Glomerular endothelial cell (primary cell): ENCODE results near the gene ZNF428. TPM values are rescaled to one million over a fixed set of nuclear protein-coding genes. Genes with fewer than 3 reads are reported as not detected.
"Not testable (repeated sequence)": the region's sequence is repeated elsewhere in the genome, so short reads cannot be mapped to it uniquely, and the experiment has no call there.

Experiments
- DNase-seq: peaks from one replicate; pipeline ENCODE4 v3.0.0-alpha.2; 2011; ENCODE audit warnings: low read depth, low spot score; ENCODE audit errors: extremely low read depth
- total RNA-seq: library from RNA; depleted of rRNA; stranded (reverse); fragments of >200 nt; gene quantifications from 2 replicates; pipeline ENCODE4 v1.2.3, GENCODE V29; 2015

The ZNF428 gene
- total RNA-seq, 1 donor from 2014 or later = 72.5 TPM

- no peak for DNase-seq
Observed at GRCh38 chr19:43595605-43595998, 23.8 kb downstream of the ZNF428 start.

DNA sequence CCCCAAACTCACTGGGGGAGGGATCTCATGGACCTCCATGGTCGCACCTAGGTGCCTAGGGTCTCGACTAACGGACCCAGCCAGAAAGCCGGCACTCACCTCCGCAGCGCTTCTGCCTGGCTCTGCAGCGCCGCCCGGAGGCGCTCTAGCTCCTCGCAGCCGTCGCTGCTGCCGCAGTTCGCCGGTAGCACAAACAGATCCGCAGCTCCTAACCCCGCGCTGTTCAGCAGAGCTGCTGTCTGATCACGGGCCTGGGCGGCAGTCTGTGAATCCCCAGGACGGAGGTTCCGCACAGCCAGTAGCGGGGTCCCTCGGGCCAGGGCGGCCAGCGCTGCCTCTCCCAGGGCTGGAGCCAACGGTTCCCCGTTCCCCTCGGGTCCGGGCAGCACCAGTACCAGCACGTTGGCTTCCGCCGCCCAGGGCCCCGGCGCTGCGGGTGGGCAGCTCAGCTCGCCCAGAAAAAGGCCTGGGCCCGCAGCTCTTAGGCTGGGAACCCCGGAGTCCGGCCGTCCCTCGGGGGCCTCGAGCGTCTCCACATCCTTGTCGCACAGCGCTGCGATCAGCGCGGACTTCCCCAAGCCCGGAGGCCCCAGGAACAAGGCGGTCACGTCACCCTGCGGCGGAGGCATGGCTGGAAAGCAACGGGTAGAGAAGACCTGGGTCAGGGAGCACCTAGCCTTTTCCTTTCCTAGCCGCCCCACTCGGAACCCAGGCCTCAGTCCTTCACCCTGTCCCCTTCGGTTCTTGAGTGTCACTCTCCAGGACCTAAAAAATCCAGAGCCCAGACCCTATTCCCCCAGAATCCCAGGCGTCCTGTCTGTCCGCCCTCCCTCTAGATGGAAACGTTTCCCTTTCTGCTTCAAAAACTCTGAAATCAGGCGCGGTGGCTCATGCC, 24.5 kb downstream of the ZNF428 start:
- DNase-seq = no peak

- no peak for DNase-seq
Observed at GRCh38 chr19:43594081-43594697, 25.2 kb downstream of the ZNF428 start.

GRCh38 chr19:43592800-43593350, 26.6 kb downstream of the ZNF428 start:
- no peak for DNase-seq

GRCh38 chr19:43591904-43592772, 27.3 kb downstream of the ZNF428 start:
- DNase-seq = no peak

DNA sequence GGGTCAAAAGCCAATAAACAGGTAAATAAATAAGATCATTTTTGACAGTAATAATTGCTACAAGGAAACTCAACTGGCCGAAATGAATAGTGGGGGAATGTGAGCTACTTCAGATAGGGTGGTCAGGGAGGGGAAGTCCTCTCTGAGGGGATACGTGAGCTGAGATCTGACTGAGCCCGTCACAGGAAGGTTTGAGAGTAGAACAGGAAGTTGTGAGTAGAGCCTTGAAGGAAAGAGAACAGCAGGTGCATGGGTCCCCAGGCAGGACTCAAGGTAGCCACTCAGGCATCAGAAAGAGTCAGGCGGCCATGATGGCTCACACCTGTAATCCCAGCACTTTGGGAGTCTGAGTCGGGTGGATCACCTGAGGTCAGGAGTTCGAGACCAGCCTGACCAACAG, 29.8 kb downstream of the ZNF428 start:
- DNase-seq = no peak

- DNase-seq = no peak
Observed at GRCh38 chr19:43589277-43589676, 30.2 kb downstream of the ZNF428 start.

DNA sequence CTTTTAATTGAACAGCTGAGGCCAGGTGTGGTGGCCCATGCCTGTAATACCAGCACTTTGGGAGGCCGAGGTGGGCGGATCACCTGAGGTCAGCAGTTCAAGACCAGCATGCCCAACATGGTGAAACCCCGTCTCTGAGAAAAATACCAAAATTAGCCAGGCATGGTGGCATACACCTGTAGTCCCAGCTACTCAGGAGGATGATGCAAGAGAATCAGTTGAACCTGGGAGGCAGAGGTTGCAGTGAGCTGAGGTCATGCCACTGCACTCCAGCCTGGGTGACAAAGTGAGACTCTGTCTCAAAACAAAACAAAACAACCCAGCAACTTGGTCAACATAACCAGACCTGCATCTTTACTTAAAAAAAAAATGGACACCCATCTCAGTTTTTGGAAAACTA, 32.4 kb downstream of the ZNF428 start:
- not testable (repeated sequence) for DNase-seq

DNA sequence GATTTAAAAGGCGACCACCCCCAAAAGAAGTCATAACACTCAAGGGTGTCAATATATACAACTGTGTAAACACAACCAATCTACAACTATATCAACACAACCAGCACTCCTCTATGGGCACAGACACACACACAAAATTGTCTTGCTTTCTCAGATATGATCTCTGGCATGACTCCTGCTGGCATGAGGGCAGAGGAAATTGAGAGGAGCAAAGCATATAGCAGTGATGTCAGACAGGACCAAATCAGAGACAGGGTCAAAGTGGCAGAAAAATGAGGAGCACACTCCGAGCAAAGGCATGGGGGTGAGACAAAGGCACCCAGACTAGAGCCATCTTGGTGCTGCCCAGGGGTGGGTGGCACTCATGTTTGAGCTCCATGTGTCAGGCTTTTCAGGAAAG, 33.1 kb downstream of the ZNF428 start:
- no peak for DNase-seq

DNA sequence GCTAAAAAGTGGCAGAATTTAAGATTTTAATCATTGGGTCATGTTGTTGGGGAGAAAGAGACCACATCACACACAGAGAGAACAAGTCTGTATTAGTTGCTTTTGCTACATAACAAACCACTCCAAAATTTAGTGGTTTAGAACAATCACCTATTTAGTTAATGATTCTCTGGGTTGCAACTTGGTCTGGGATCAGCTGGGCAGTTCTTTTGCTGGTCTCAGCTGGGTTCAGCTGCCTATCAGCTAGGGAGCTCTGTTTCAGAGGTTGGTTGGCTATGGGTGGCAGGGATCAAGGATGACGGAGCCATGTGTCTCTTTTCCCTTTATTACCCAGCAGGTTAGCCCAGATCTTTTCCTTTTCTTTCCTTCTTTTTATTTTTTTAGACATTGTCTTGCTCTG, 34.9 kb downstream of the ZNF428 start:
- DNase-seq = no peak

DNA sequence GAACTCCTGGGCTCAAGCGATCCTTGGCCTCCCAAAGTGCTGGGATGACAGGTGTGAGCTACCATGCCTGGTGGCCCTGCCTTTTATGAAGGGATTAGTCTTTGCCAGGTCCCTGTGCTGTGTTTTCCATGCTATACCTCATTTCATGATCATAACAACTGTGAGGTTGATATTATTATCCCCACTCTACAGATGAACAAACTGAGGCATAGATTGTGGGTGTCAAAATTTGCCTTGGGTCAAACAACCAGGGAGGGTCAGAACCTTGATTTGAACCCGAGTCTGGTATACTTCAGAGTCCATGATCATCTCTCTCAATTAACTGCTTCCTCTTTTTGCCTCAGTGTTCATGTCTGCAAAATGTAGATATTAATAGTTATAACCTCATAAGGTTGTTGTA, 36.9 kb downstream of the ZNF428 start:
- DNase-seq = no peak

GRCh38 chr19:43581467-43581866, 38.0 kb downstream of the ZNF428 start:
- DNase-seq = no peak

- no peak for DNase-seq
Observed at GRCh38 chr19:43578787-43579186, 40.6 kb downstream of the ZNF428 start.

GRCh38 chr19:43575955-43576878, 43.2 kb downstream of the ZNF428 start:
- DNase-seq = no peak

DNA sequence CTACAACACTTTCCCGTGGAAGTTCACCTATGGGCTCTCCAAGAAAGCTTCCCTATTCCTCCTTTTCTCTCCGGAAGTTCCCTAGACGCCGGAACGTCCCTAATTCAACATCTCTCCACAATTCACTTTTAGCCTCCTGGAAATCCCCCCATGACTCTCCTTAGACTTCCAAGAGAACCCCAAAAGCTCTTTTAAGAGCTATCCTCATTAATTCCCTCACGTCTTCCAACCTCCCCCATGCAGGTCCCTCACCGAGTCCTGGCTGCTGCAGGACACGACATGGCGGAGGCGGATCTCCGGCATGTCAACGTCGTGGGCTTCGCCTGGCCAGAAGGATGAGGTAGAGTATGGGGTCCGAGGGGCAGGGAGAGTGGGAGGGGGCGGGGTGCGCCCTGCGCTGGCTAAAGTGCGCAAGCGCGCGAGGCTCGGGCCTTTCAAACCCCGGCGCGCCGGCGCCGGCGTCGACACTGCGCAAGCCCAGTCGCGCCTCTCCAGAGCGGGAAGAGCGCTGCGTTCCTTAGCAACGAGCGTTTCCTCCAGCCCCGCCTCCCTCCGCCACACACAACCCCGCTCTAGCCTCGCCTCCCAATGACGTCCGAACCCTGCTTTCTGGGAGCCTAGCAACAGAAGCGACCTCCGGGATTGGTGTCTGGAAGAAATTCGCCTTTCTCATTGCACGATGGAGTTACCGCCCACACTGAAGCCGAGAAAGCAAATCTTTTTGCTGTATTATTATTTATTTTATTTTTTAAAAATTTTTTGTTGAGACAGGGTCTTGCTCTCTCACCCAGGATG, 44.1 kb downstream of the ZNF428 start, which contains the start of the genes PINLYP and XRCC1:
Gene PINLYP, plus strand, starts transcription at position 646 of the 795 bp plus-strand sequence. CDS start 1,391 bp downstream, outside the sequence.
Gene XRCC1, minus strand, starts transcription at position 372 of the 795 bp plus-strand sequence. Its CDS starts 69 bp downstream, at position 303.
- peak; percentile 89 for DNase-seq

DNA sequence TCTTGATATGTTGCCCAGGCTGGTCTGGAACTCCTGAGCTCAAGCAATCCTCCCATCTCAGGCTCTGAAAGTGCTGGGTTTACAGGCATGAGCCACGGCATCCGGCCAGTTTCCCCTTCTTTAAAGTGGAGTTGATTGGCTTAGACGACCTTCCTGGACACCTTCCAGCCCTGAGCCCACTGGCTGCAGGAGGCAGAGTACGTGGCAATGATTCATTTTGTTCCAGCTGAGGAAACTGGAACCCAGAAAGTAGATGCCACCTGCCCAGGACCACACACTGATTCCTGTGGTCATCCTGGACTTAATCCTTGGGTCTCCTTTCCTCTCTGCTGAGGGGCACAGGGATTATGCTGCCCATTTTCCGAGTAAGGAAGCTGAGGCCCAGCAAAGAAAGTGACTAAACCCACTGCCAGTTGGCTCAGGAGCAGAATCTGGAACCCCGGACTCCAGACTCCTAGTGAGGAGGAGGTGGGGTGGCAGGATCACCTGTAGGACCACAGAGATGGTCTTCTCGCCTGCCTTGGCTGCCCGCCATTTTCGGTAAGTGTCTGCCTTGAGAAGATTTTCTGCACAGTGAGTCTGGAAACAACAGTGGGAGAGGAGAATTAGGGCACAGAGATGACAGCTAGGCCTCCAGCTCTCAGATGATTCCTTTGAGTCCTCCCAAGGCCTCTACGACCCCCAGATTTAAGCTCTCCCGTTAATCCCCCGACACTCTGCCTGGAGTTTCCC, 44.8 kb downstream of the ZNF428 start:
- DNase-seq = no peak

GRCh38 chr19:43572171-43572588, 47.2 kb downstream of the ZNF428 start:
- DNase-seq = no peak

DNA sequence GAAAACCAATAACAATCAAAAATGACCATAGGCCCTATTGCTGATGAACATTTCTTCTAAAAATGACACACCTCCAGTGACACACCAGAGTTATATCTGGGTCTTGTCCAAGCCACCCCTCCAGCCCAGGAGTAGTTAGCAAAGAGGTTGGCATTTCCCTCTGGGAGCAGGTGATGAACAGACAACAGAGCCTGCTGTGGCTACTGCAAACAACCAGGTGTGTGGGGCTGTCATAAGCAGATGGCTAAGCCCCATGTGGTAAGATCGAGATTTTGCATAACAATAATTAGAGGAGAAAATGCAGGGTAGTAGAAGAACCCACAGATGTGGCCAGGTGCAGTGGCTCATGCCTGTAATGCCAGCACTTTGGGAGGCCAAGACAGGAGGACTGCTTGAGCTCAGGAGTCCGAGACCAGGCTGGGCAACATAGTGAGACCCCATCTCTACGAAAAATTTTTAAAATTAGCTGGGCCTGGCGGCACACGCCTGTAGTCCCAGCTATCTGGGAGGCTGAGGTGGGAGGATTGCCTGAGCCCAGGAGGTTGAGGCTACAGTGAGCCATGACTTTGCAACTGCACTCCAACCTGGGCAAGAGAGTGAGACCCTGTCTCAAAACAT, 49.1 kb downstream of the ZNF428 start:
- no peak for DNase-seq
